Epithelial cell of proximal tubule (primary cell): ENCODE results near the gene SH3RF3. TPM values are rescaled to one million over a fixed set of nuclear protein-coding genes. Genes with fewer than 3 reads are reported as not detected.
A peak's percentile ranks its signal among the peaks of the same experiment; 100 is the strongest.

Experiments used
- DNase-seq: peaks from one replicate; pipeline ENCODE4 v3.0.0-alpha.2; 2011; ENCODE audit warnings: low read depth
- H3K4me3 ChIP-seq: 2 replicates; pipeline ENCODE4 v1.5.1; 2011; ENCODE audit warnings: low read depth, mild to moderate bottlenecking, low read length
- total RNA-seq: library from RNA; depleted of rRNA; stranded (reverse); fragments of >200 nt; gene quantifications from 2 replicates; pipeline ENCODE4 v1.2.3, GENCODE V29; 2015
- TF ChIP-seq, protein P1 (sequence below): conservative IDR thresholded peaks from 2 replicates; pipeline ENCODE4 v1.5.1; 2012; ENCODE audit warnings: low read depth, mild to moderate bottlenecking, low read length

Gene SH3RF3
- total RNA-seq, 1 donor from 2014 or later: 1.7 TPM

DNA sequence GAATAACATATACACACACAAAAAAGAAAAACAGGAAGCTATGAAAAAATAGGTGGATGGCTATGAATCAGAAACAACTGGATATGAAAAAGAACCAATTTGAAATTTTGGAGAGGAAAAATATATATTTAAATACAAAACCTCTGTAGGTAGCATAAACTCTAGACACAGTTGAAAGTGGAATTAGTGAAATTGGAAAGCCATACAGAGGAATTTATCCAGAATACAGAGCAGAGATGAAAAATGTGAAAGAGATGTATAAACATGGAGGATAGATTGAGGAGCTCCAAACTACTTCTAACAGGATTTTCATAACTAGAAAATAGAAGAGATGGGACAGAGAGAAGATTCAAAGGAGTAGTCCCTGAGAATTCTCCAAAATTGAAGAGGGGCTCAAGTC lies 315.9 kb downstream of the SH3RF3 start:
- no peak overlapping the region for H3K4me3 ChIP-seq
- no peak for DNase-seq
- TF ChIP-seq, protein P1, sequence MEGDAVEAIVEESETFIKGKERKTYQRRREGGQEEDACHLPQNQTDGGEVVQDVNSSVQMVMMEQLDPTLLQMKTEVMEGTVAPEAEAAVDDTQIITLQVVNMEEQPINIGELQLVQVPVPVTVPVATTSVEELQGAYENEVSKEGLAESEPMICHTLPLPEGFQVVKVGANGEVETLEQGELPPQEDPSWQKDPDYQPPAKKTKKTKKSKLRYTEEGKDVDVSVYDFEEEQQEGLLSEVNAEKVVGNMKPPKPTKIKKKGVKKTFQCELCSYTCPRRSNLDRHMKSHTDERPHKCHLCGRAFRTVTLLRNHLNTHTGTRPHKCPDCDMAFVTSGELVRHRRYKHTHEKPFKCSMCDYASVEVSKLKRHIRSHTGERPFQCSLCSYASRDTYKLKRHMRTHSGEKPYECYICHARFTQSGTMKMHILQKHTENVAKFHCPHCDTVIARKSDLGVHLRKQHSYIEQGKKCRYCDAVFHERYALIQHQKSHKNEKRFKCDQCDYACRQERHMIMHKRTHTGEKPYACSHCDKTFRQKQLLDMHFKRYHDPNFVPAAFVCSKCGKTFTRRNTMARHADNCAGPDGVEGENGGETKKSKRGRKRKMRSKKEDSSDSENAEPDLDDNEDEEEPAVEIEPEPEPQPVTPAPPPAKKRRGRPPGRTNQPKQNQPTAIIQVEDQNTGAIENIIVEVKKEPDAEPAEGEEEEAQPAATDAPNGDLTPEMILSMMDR: no peak

DNA sequence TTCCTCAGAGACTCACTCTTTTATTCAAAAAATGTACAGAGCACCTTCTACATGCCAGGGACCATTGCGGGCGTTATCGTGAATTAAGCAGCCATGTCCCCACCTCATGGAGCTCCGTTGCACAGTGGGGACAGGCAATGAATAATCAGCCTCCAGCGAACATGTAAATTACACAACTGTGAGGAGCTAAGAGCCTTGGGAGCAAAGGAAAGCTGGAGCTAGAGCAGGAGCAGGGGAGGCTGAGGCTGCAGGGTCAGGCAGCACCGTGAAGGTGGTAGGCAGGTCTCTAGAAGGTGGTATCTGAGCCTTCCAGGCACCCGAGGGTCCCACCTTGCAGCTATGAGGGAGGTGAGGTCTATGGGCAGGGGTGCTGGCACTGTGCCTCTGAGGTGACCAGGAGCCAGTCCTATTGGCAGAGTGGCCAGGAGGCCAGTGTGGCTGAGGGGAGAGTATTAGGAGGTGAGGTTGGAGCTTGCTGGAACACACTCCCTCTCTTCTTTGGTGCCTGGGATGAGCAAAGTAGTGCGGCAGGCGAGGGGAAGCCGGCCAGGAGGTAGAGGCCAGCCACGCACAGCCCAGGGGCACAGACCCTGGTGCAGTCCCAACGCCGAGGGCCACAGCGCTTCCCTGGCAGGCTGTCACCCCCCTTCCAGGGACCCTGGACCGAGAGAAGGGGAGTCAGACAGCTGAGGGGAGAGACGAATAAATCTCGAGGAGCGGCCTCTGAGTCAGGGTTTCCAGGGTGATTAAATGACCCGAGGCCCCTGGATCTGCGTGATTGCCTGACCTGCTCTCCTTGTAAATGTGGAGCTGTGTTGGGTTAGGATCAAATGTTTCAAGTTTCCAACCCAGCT lies 317.5 kb downstream of the SH3RF3 start:
- no peak for DNase-seq
- TF ChIP-seq, protein P1: no peak
- H3K4me3 ChIP-seq: no peak overlapping the region

DNA sequence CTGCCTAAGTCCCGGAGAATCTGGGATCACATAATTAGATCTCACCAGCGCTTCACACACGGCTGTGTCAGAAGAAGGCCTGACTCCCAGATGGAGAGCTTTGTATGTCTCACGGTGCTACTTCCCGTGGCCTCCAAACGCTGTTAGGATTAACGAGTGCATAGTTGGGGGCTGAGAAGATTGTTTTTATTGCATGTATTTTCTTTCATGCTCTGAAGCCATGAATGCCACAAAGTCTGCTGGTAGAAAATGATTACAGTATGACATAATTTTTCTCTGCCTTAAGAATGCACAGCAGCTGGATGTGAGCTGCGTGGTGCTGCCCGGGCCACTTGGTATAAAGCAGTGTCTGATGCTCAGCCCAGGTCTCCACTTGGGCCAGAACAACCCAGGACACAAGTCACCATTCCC lies 318.3 kb downstream of the SH3RF3 start:
- DNase-seq: no peak
- H3K4me3 ChIP-seq: no peak overlapping the region
- TF ChIP-seq, protein P1: no peak

DNA sequence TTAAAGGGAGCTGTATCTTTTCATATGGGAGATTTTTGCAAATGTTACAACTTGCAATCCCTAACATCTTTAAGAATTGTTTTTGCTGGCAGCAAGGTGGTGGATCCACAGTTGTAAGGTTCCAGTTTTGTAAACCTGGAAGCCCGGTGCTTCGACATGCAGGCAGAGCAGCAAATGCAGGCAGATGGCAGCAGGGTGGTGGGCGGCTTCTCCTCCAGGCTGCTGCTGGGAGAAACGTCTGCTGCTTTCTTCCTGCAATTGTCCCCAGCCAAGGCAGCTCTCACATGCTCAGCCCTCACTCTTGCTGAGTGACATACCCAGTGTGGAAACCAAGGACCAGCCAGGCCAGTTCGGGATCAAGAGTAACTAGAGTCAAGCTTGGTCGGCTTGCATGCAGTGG lies 318.8 kb downstream of the SH3RF3 start:
- no peak for DNase-seq
- TF ChIP-seq, protein P1: no peak
- H3K4me3 ChIP-seq: no peak overlapping the region

DNA sequence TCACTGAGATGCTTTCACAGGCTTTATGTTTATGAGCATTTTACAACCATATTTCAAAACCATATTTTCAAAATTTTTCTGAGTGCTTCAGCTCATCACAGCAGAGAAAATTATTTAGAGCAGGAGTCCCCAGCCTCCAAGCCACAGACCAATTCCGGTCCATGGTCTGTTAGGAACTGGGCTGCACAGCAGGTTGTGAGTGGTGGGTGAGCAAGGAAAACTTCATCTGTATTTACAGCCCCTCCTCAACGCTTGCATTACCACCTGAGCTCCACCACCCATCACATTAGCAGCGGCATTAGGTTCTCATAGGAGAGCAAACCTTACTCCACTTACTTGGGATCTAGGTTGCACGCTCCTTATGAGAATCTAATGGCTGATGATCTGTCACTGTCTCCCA lies 319.2 kb downstream of the SH3RF3 start:
- TF ChIP-seq, protein P1: no peak
- DNase-seq: no peak
- H3K4me3 ChIP-seq: no peak overlapping the region

DNA sequence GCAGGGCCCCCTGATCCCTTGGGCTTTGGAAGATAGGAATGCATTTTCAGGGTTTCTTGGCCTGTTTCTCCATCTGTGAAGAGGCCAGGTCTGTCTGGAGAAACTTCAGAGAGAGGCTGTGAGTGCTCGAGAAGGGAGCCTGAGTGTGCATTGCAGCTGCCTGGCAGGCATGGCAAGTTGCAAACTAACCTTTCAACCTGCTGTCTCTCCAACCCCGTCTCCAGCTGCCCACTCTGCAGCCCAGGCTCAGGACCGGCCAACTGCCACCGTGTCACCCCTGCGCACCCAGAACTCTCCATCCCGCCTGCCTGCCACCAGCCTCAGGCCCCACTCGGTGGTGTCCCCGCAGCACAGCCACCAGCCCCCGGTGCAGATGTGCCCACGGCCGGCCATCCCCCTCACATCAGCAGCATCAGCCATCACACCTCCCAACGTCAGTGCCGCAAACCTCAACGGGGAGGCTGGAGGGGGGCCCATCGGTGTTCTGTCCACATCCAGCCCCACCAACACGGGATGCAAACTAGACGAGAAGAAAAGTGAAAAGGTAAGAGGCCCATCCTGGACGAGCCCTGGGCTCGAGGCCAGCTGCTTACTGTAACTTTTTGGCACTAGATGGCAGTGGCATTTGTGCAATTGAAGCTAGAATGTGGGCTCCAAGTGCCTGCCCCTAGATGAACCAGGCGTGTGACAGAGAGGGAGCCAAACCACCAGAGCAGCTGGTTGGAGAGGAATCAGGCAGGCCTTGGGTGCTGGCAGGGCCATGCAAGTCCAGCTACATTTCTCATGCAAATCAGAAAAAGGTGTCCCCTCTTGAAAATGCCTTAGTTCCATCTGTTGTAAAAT lies 320.2 kb downstream of the SH3RF3 start:
- DNase-seq: no peak
- TF ChIP-seq, protein P1: peak; percentile 22
- H3K4me3 ChIP-seq: no peak overlapping the region
